Kidney epithelial cell (primary cell): ENCODE measurements around the gene MACROH2A1. TPM values are rescaled to one million over a fixed set of nuclear protein-coding genes. Genes with fewer than 3 reads are reported as not detected.

Experiments used
- DNase-seq: peaks from one replicate; pipeline ENCODE4 v3.0.0-alpha.2; 2010; ENCODE audit warnings: low read depth
- H3K27me3 ChIP-seq: 2 replicates; pipeline ENCODE4 v1.6.0; 2011; ENCODE audit warnings: low read length; ENCODE audit not compliant: control insufficient read depth, insufficient read depth
- H3K36me3 ChIP-seq: 2 replicates; pipeline ENCODE4 v1.5.1; 2011; ENCODE audit warnings: low read length; ENCODE audit not compliant: control insufficient read depth, insufficient read depth
- H3K4me3 ChIP-seq: 2 replicates; pipeline ENCODE4 v1.5.1; 2011; ENCODE audit warnings: low read depth, mild to moderate bottlenecking, control low read depth, low read length
- CTCF ChIP-seq: IDR thresholded peaks from 2 replicates; pipeline ENCODE4 v1.5.1; 2011; ENCODE audit warnings: mild to moderate bottlenecking, moderate library complexity, low read length, control low read depth, inconsistent platforms; ENCODE audit not compliant: insufficient read depth, poor library complexity, severe bottlenecking
- total RNA-seq: library from RNA; depleted of rRNA; stranded (reverse); fragments of >200 nt; gene quantifications from 2 replicates; pipeline ENCODE4 v1.2.3, GENCODE V29; 2015

Gene MACROH2A1
- total RNA-seq, 1 donor from 2014 or later: 298 TPM

- no peak overlapping the region for H3K4me3 ChIP-seq
These were observed 36.9 kb downstream of the MACROH2A1 start for GRCh38 chr5:135362102-135362501.

GRCh38 chr5:135360278-135361274 lies 38.5 kb downstream of the MACROH2A1 start:
- H3K27me3 ChIP-seq: no peaks in the 10 kb centered on the region
- H3K36me3 ChIP-seq: no peaks in the 10 kb centered on the region
- TF ChIP-seq CTCF: no peak
- H3K4me3 ChIP-seq: no peak overlapping the region
- no peak for DNase-seq

More at GRCh38 chr5:135362102-135362501, 36.9 kb downstream of the MACROH2A1 start:
- no peak for DNase-seq
- H3K36me3 ChIP-seq: no peaks in the 10 kb centered on the region
- no peaks in the 10 kb centered on the region for H3K27me3 ChIP-seq
- TF ChIP-seq CTCF: no peak

- DNase-seq: no peak
- Histone ChIP-seq H3K4me3 (no peak overlapping the region), H3K36me3 (no peaks in the 10 kb centered on the region), H3K27me3 (no peaks in the 10 kb centered on the region)
- TF ChIP-seq CTCF: no peak
These were observed 39.5 kb downstream of the MACROH2A1 start for GRCh38 chr5:135359374-135360165.

GRCh38 chr5:135357685-135358084 lies 41.3 kb downstream of the MACROH2A1 start:
- H3K4me3 ChIP-seq: no peak overlapping the region
- H3K36me3 ChIP-seq: no peaks in the 10 kb centered on the region
- DNase-seq: no peak
- no peaks in the 10 kb centered on the region for H3K27me3 ChIP-seq
- no peak for TF ChIP-seq CTCF

GRCh38 chr5:135356522-135357318 lies 42.3 kb downstream of the MACROH2A1 start:
- Histone ChIP-seq H3K4me3 (no peak overlapping the region), H3K36me3 (no peaks in the 10 kb centered on the region), H3K27me3 (no peaks in the 10 kb centered on the region)
- DNase-seq: no peak
- no peak for TF ChIP-seq CTCF
